Hematopoietic multipotent progenitor cell treated with erythropoietin and hydrocortisone succinate and interleukin-3 and kit ligand, for 15 days (in vitro differentiated cells): Measurements from ENCODE around the gene PEX16.

Experiments
- DNase-seq: peaks from one replicate; pipeline ENCODE4 v3.0.0-alpha.2; 2015; ENCODE audit warnings: low spot score

The PEX16 gene

DNA sequence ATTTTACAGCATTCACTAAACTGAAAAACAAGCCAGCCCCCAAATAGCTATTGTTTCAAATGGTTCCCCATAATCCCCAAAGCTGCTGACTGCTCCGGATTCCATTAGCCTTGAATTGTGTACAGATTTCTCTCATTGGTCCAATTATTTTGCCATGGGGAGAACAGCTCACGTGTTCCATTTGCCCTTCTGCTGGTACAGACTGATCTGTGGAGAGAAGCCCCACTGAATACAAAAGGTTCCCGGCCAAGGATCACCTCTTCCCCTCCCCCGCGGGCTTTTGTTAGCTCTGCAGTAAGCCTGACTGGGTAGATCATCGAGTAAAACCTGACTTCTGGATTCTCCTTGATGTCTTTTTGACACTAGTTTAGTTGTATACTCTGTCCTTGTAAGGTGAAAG lies 41.3 kb downstream of the PEX16 start:
- no peak for DNase-seq

- peak; percentile 47 for DNase-seq
Observed at GRCh38 chr11:45872651-45873356, 44.9 kb downstream of the PEX16 start.

- no peak for DNase-seq
Observed at GRCh38 chr11:45871638-45872037, 46.0 kb downstream of the PEX16 start.

DNA sequence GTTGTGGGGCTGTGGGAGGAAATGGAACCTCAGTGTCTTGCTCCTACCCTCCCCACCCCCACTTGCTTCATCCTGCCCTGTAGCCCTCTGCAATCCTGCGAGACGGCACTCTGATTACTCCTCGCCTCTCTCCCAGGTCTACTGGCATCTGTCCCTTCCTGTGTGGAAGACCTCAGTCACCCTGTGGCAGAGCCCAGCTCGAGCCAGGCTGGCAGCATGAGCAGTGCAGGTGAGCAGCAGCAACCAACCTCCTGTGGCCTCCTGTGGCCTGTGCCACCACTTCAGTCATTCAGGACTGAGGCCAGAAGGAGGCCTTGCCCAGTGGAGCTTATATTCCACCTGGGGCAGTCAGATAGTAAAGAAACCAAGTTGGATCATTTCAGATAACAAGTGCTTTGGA lies 47.0 kb downstream of the PEX16 start:
- DNase-seq: no peak

GRCh38 chr11:45869551-45869950 lies 48.1 kb downstream of the PEX16 start:
- DNase-seq: no peak

- no peak for DNase-seq
Observed at GRCh38 chr11:45864041-45864440, 53.6 kb downstream of the PEX16 start.

DNA sequence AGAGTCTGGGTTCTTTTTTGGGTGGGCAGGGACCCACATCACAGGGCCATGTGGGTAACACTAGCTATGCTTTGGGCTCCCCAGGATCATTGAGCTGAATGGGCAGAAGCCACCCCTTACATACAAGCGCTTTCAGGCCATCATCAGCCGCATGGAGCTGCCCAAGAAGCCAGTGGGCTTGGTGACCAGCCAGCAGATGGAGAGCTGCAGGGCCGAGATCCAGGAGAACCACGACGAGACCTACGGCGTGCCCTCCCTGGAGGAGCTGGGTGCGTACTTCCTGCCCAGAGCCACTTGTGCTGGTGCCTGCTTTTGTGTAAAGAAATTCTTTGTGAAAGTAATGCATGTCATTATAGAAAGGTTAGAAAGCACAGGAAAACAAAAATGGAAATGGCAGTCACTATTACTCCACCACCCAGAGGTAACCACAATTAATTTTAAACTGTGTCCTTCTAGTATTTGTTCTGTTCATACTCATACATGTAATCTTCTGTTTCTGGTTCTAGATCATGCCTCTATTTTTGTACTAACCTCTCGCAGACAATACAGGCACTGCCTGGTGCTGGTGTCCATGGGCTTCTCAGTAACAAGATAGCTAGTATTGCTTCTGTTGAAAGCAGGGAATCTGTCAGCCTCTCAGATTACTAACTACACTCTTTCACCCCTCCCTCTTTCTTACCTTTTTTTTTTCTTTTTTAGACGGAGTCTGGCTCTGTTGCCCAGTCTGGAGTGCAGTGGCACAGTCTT lies 56.7 kb downstream of the PEX16 start:
- no peak for DNase-seq

- DNase-seq: no peak
Observed at GRCh38 chr11:45860348-45860747, 57.3 kb downstream of the PEX16 start.
